ENCODE data around the gene BTRC. TPM values are rescaled to one million over a fixed set of nuclear protein-coding genes. Genes with fewer than 3 reads are reported as not detected.
A peak's percentile ranks its signal among the peaks of the same experiment; 100 is the strongest.

Gene BTRC
- total and polyA plus RNA-seq, 8 donors: 3.5 to 14.5 (median 4.7) TPM

GRCh38 chr10:101441541-101442455, 87.8 kb downstream of the BTRC start:
- no peaks in the 10 kb centered on the region for H3K36me3 ChIP-seq
- no peaks in the 10 kb centered on the region for H3K27me3 ChIP-seq
- 52 to 68% (median 54%) methylated on average over 17 of the region's 17 CpGs for WGBS, 5 donors
- H3K9me3 ChIP-seq: no peaks in the 10 kb centered on the region
- peak in 1 of 2 donors; percentile 84 for DNase-seq
- intact Hi-C loops (cut with DNase I; ENCODE audit: low total_unique reads): no loop called here
- no peak overlapping the region for H3K4me3 ChIP-seq
- H3K4me1 ChIP-seq: peaks cover 0 to 16% (median 12%) of the 10 kb centered on the region in 4 donors
- no peak overlapping the region for H3K27ac ChIP-seq
- TF ChIP-seq POLR2AphosphoS5 (IDR thresholded peaks at IDR 0.05): no peak
- TF ChIP-seq POLR2A (IDR thresholded peaks at IDR 0.05): no peak
- no peak for TF ChIP-seq EP300 (IDR thresholded peaks at IDR 0.05)
- peak in 3 of 7 experiments; percentile 27 to 51 (median 48) for TF ChIP-seq CTCF (IDR thresholded peaks at IDR 0.05)

GRCh38 chr10:101442456-101442800, 88.5 kb downstream of the BTRC start:
- TF ChIP-seq CTCF (IDR thresholded peaks at IDR 0.05) (peak in 1 of 7 experiments; percentile 6), EP300 (IDR thresholded peaks at IDR 0.05) (no peak)
- Histone ChIP-seq H3K4me3 (no peak overlapping the region), H3K4me1 (peaks cover 0 to 21% (median 12%) of the 10 kb centered on the region in 4 donors), H3K27me3 (no peaks in the 10 kb centered on the region), H3K36me3 (no peaks in the 10 kb centered on the region), H3K9me3 (no peaks in the 10 kb centered on the region), H3K27ac (no peak overlapping the region)
- intact Hi-C loops (cut with DNase I; ENCODE audit: low total_unique reads): no loop called here
- DNase-seq: no peak
- 75 to 81% (median 77%) methylated on average over 3 of the region's 3 CpGs for WGBS, 5 donors

GRCh38 chr10:101444058-101444898, 90.3 kb downstream of the BTRC start:
- Histone ChIP-seq H3K27me3 (no peaks in the 10 kb centered on the region), H3K36me3 (no peaks in the 10 kb centered on the region), H3K4me1 (peaks cover 0 to 13% (median 8%) of the 10 kb centered on the region in 4 donors), H3K9me3 (no peaks in the 10 kb centered on the region), H3K4me3 (no peak overlapping the region), H3K27ac (no peak overlapping the region)
- TF ChIP-seq POLR2AphosphoS5 (IDR thresholded peaks at IDR 0.05) (no peak), CTCF (IDR thresholded peaks at IDR 0.05) (no peak), POLR2A (IDR thresholded peaks at IDR 0.05) (no peak), EP300 (IDR thresholded peaks at IDR 0.05) (no peak)
- intact Hi-C loops (cut with DNase I; ENCODE audit: low total_unique reads): no loop called here
- 85 to 95% (median 87%) methylated on average over 2 of the region's 2 CpGs for WGBS, 5 donors
- DNase-seq: no peak

- intact Hi-C loops (cut with DNase I; ENCODE audit: low total_unique reads): no loop called here
- H3K36me3 ChIP-seq: no peaks in the 10 kb centered on the region
- 70 to 88% (median 76%) methylated on average over 2 of the region's 2 CpGs for WGBS, 5 donors
- no peak overlapping the region for H3K27ac ChIP-seq
- H3K27me3 ChIP-seq: no peaks in the 10 kb centered on the region
- H3K4me1 ChIP-seq: peaks cover 0 to 13% (median 8%) of the 10 kb centered on the region in 4 donors
- no peaks in the 10 kb centered on the region for H3K9me3 ChIP-seq
- TF ChIP-seq POLR2A (IDR thresholded peaks at IDR 0.05) (no peak), CTCF (IDR thresholded peaks at IDR 0.05) (no peak), EP300 (IDR thresholded peaks at IDR 0.05) (no peak), POLR2AphosphoS5 (IDR thresholded peaks at IDR 0.05) (no peak)
- H3K4me3 ChIP-seq: no peak overlapping the region
- no peak for DNase-seq
These were observed 92.1 kb downstream of the BTRC start for GRCh38 chr10:101446071-101446470.

All from stomach (tissue), 9 donors.